ENCODE measurements around the gene WDPCP.
"Not testable (repeated sequence)": the region's sequence is repeated elsewhere in the genome, so short reads cannot be mapped to it uniquely, and the experiment has no call there.

The WDPCP gene

GRCh38 chr2:63588385-63589147 lies at the start of gene WDPCP, which contains the start of gene MDH1:
WDPCP (minus strand) TSS chr2:63588477; CDS start chr2:63588271, 206 bp downstream.
MDH1 (plus strand) TSS chr2:63588963; CDS start chr2:63589044, 81 bp downstream.
- peak; percentile 95 to 99 for DNase-seq

GRCh38 chr2:63632382-63632781 lies 44.1 kb upstream of the WDPCP start:
- no peak for DNase-seq

- peak; percentile 5 to 77 for DNase-seq
Observed at GRCh38 chr2:63631501-63631900, 43.2 kb upstream of the WDPCP start.

GRCh38 chr2:63628403-63628942 lies 40.2 kb upstream of the WDPCP start:
- DNase-seq, result no peak

GRCh38 chr2:63627866-63628265 lies 39.6 kb upstream of the WDPCP start:
- DNase-seq, result no peak

GRCh38 chr2:63623763-63624162 lies 35.5 kb upstream of the WDPCP start:
- not testable (repeated sequence) for DNase-seq

- no peak for DNase-seq
Observed at GRCh38 chr2:63622751-63623150, 34.5 kb upstream of the WDPCP start.

- DNase-seq, result no peak
Observed at GRCh38 chr2:63619328-63619727, 31.1 kb upstream of the WDPCP start.

- DNase-seq, result no peak
Observed at GRCh38 chr2:63617366-63617765, 29.1 kb upstream of the WDPCP start.

GRCh38 chr2:63614983-63615945 lies 27.0 kb upstream of the WDPCP start:
- DNase-seq, result no peak

GRCh38 chr2:63614448-63614968 lies 26.2 kb upstream of the WDPCP start:
- no peak for DNase-seq

GRCh38 chr2:63613391-63613901 lies 25.2 kb upstream of the WDPCP start:
- no peak for DNase-seq

GRCh38 chr2:63610525-63610924 lies 22.2 kb upstream of the WDPCP start:
- no peak for DNase-seq

GRCh38 chr2:63608865-63609264 lies 20.6 kb upstream of the WDPCP start:
- DNase-seq, result not testable (repeated sequence)

GRCh38 chr2:63604666-63605065 lies 16.4 kb upstream of the WDPCP start:
- DNase-seq, result peak; percentile 84 to 92

GRCh38 chr2:63600881-63601460 lies 12.7 kb upstream of the WDPCP start:
- DNase-seq, result no peak

- DNase-seq, result no peak
Observed at GRCh38 chr2:63598981-63599380, 10.7 kb upstream of the WDPCP start.

- DNase-seq, result no peak
Observed at GRCh38 chr2:63596401-63596883, 8.2 kb upstream of the WDPCP start.

GRCh38 chr2:63594660-63595059 lies 6.4 kb upstream of the WDPCP start:
- no peak for DNase-seq

- no peak for DNase-seq
Observed at GRCh38 chr2:63591566-63592175, 3.4 kb upstream of the WDPCP start.

- DNase-seq, result no peak
Observed at GRCh38 chr2:63590626-63591408, 2.5 kb upstream of the WDPCP start.
